Activated T-cell treated with anti-CD3 and anti-CD28 coated beads, Interleukin-2, amount 50 U/mL, for 24 hours (primary cell): Measurements from ENCODE around the gene ZNF195.

ENCODE experiments used
- DNase-seq: peaks from one replicate; pipeline ENCODE4 v3.0.0-alpha.2; 2020
- H3K27ac Mint-ChIP-seq: 2 replicates; pipeline ENCODE4 v1.8.0; 2020; ENCODE audit warnings: mild to moderate bottlenecking, mixed read lengths
- H3K27me3 Mint-ChIP-seq: 2 replicates; pipeline ENCODE4 v1.8.0; 2020; ENCODE audit warnings: mixed read lengths
- H3K36me3 Mint-ChIP-seq: 2 replicates; pipeline ENCODE4 v1.8.0; 2020; ENCODE audit warnings: low read depth, mixed read lengths
- H3K4me1 Mint-ChIP-seq: 2 replicates; pipeline ENCODE4 v1.8.0; 2020; ENCODE audit warnings: low read depth, mixed read lengths
- H3K4me3 Mint-ChIP-seq: 2 replicates; pipeline ENCODE4 v1.8.0; 2020; ENCODE audit warnings: mild to moderate bottlenecking, moderate library complexity, mixed read lengths
- H3K9me3 Mint-ChIP-seq: 2 replicates; pipeline ENCODE4 v1.8.0; 2020; ENCODE audit warnings: mixed read lengths

Gene ZNF195

DNA sequence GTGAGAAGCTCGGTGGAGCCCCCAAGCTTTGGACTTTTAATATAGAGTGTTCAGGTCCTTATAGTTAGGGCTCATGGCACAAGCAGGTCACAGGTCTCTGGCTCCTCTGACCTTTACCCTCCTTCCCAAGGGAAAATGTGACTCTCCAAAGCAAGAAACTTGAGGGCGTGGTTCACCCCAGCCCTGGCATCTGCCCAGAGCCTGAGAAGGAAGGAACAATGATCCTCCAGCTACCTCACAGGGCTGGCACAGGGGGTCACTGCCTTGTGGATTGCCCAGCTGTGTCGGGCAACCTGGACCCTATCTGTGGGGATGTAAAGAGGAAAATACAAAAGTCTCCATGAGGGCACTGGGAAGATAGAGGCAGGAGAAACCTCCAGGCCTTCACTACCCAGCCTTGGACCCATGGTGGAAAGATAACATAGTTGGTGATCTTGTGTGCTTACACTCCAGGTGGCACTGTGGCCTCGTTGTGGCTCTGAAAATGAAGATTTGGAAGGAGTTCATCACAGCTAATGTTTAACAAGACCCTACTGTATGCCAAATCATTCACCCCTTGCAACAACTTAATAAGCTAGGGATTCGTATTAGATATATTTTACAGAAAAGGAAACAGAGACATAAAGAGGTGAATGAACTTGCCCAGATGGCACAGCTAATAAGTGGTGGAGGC is 3.8 kb upstream of the ZNF195 start:
- no peak for DNase-seq
- Mint-ChIP-seq H3K9me3 (no peaks in the 10 kb centered on the region), H3K4me3 (no peak overlapping the region), H3K4me1 (peaks cover 17% of the 10 kb centered on the region), H3K36me3 (peaks cover 13% of the 10 kb centered on the region), H3K27ac (no peak overlapping the region), H3K27me3 (no peaks in the 10 kb centered on the region)

GRCh38 chr11:3381794-3382193 is 2.8 kb upstream of the ZNF195 start:
- Mint-ChIP-seq H3K4me3 (no peak overlapping the region), H3K9me3 (no peaks in the 10 kb centered on the region), H3K27ac (no peak overlapping the region), H3K27me3 (no peaks in the 10 kb centered on the region), H3K36me3 (peaks cover 22% of the 10 kb centered on the region), H3K4me1 (peaks cover 26% of the 10 kb centered on the region)
- DNase-seq: no peak

GRCh38 chr11:3380706-3381545 is 2.0 kb upstream of the ZNF195 start:
- Mint-ChIP-seq H3K4me3 (no peak overlapping the region), H3K36me3 (peaks cover 31% of the 10 kb centered on the region), H3K9me3 (peaks cover under 1% of the 10 kb centered on the region), H3K27ac (no peak overlapping the region), H3K4me1 (peaks cover 34% of the 10 kb centered on the region), H3K27me3 (no peaks in the 10 kb centered on the region)
- DNase-seq: no peak

GRCh38 chr11:3375552-3375951 is 3.4 kb downstream of the ZNF195 start:
- H3K4me3 Mint-ChIP-seq: peak overlapping the region; percentile 10
- H3K27ac Mint-ChIP-seq: peak overlapping the region; percentile 37
- H3K4me1 Mint-ChIP-seq: peaks cover 59% of the 10 kb centered on the region
- H3K9me3 Mint-ChIP-seq: peaks cover 20% of the 10 kb centered on the region
- no peak for DNase-seq
- peaks cover 85% of the 10 kb centered on the region for H3K36me3 Mint-ChIP-seq
- no peaks in the 10 kb centered on the region for H3K27me3 Mint-ChIP-seq

GRCh38 chr11:3370311-3370870 is 8.6 kb downstream of the ZNF195 start:
- Mint-ChIP-seq H3K4me3 (no peak overlapping the region), H3K27me3 (no peaks in the 10 kb centered on the region), H3K9me3 (peaks cover 43% of the 10 kb centered on the region), H3K27ac (no peak overlapping the region), H3K4me1 (peaks cover 23% of the 10 kb centered on the region), H3K36me3 (peaks cover 78% of the 10 kb centered on the region)
- no peak for DNase-seq

DNA sequence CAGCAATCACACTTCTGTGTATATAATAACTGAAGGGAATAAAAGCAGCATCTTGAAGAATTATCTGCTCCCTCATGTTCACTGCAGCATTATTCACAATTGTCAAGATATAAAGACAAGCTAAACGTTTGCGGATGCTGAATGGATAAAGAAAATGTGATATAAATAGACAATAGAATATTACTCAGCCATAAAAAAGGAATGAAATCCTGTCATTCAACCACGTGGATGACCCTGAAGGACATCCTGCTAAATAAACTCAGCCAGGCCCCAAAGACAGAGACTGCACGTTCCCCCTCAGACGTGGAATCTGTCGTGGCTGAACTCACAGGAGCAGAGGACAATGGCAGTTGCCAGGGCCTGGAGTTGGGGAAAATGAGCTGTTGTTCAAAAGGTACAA is 9.6 kb downstream of the ZNF195 start:
- DNase-seq: no peak
- Mint-ChIP-seq H3K9me3 (peaks cover 51% of the 10 kb centered on the region), H3K4me1 (peaks cover 15% of the 10 kb centered on the region), H3K27me3 (no peaks in the 10 kb centered on the region), H3K27ac (no peak overlapping the region), H3K4me3 (no peak overlapping the region), H3K36me3 (peaks cover 67% of the 10 kb centered on the region)

GRCh38 chr11:3368199-3368598 is 10.7 kb downstream of the ZNF195 start:
- peaks cover 56% of the 10 kb centered on the region for H3K36me3 Mint-ChIP-seq
- no peaks in the 10 kb centered on the region for H3K27me3 Mint-ChIP-seq
- H3K27ac Mint-ChIP-seq: no peak overlapping the region
- H3K9me3 Mint-ChIP-seq: peaks cover 60% of the 10 kb centered on the region
- H3K4me3 Mint-ChIP-seq: no peak overlapping the region
- H3K4me1 Mint-ChIP-seq: peaks cover 8% of the 10 kb centered on the region
- no peak for DNase-seq

DNA sequence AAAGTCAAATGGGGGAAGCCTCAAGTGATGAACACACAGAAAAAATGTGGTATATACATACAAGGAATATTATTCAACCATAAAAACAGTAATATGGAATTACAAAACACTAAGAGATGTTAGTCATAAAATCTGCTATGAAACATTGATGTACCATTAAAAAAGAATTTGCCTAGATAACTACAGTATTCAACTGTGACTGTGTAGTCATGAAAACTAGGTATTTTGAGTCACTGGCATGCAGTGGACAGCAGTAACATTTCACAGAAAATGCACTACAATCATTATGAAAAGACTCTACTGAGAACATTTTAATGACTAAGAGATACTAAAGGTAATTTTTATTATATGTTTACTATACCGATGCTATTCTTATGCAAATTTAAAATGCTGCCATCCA is 11.7 kb downstream of the ZNF195 start:
- peaks cover 65% of the 10 kb centered on the region for H3K9me3 Mint-ChIP-seq
- no peaks in the 10 kb centered on the region for H3K27me3 Mint-ChIP-seq
- H3K36me3 Mint-ChIP-seq: peaks cover 46% of the 10 kb centered on the region
- no peak overlapping the region for H3K4me3 Mint-ChIP-seq
- H3K4me1 Mint-ChIP-seq: peaks cover 1% of the 10 kb centered on the region
- no peak for DNase-seq
- H3K27ac Mint-ChIP-seq: no peak overlapping the region

- no peak for DNase-seq
- H3K27me3 Mint-ChIP-seq: no peaks in the 10 kb centered on the region
- peaks cover 70% of the 10 kb centered on the region for H3K9me3 Mint-ChIP-seq
- no peak overlapping the region for H3K27ac Mint-ChIP-seq
- H3K4me3 Mint-ChIP-seq: no peak overlapping the region
- no peaks in the 10 kb centered on the region for H3K36me3 Mint-ChIP-seq
- H3K4me1 Mint-ChIP-seq: no peaks in the 10 kb centered on the region
Measured at GRCh38 chr11:3359092-3359824, 19.7 kb downstream of the ZNF195 start.

DNA sequence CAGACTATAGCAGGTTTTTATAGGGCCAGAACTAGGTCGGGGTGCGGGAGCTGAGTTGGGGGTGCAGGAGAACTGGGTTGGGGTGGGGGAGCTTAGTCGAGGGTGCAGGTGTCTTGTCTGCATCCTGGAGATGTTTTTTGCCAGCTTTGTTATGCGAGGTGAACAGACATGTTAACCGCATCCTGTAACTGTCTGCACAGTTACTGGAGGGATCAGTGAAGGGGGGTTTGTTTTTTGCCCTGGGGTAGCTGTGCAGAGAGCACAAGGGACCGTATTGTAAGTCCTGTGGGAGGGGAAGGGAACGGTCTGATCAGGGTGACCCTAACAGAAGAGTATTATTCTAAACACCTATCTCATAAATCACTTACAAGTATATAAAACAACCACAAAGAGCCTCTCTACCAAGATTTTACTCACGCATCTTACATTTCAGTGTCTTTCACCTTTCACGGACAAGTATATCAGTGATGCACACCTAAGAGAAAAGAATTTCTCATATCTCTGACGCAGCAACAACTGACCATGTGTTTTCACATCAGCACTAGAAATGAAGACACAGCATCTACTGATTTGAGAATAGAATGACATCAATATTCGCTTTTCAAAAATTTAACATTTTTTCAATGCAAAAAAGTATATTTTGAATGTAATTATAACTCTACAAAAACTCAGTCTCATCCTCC is 20.8 kb downstream of the ZNF195 start:
- Mint-ChIP-seq H3K4me1 (no peaks in the 10 kb centered on the region), H3K36me3 (no peaks in the 10 kb centered on the region), H3K4me3 (no peak overlapping the region), H3K27ac (no peak overlapping the region), H3K9me3 (peaks cover 61% of the 10 kb centered on the region), H3K27me3 (no peaks in the 10 kb centered on the region)
- DNase-seq: no peak

- no peak for DNase-seq
- Mint-ChIP-seq H3K36me3 (no peaks in the 10 kb centered on the region), H3K27me3 (no peaks in the 10 kb centered on the region), H3K4me3 (no peak overlapping the region), H3K9me3 (peaks cover 53% of the 10 kb centered on the region), H3K4me1 (no peaks in the 10 kb centered on the region), H3K27ac (no peak overlapping the region)
Measured at GRCh38 chr11:3357302-3357701, 21.6 kb downstream of the ZNF195 start.

DNA sequence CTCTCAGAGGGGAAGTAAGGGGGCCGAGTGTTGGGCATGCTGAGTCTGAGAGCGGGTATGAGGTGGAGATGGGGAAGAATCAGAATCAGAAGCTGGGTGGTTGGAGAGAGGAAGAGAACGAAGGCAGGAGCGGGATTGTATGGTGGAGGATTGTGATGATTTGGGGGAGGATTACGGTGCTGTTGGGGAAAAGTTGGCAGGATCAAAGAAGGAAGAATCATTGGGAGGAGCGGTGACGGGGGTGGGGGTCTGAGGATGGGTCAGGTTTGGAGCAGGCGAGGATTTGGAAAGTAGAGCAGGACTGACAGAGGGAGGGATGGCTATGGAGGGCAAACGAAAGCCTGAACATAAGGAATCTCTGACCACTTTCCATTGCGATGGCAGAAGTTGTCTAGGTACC is 22.1 kb downstream of the ZNF195 start:
- Mint-ChIP-seq H3K27ac (no peak overlapping the region), H3K4me1 (no peaks in the 10 kb centered on the region), H3K27me3 (no peaks in the 10 kb centered on the region), H3K4me3 (no peak overlapping the region), H3K9me3 (peaks cover 52% of the 10 kb centered on the region), H3K36me3 (no peaks in the 10 kb centered on the region)
- no peak for DNase-seq

DNA sequence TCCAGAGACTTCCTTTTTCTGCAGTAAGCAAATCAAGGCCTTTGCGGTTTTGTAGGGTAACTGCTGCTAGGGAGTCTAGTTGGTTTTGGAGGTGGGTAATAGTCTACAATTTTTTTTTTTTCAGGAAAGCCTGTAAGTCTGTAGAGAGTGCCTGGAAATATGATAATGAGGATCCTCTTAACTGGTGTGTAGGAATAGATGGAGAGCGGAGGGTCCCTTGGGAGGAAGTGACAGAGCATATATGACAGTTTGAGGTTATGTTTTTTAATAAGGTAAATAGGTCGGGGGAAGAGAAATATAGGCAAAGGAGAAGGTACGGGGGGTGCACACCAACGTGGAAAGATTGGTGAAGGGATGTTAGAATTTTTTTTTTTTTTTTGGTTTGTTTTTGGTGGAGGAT is 25.9 kb downstream of the ZNF195 start:
- H3K36me3 Mint-ChIP-seq: peaks cover 10% of the 10 kb centered on the region
- H3K9me3 Mint-ChIP-seq: peaks cover 26% of the 10 kb centered on the region
- no peak for DNase-seq
- H3K4me1 Mint-ChIP-seq: no peaks in the 10 kb centered on the region
- no peak overlapping the region for H3K27ac Mint-ChIP-seq
- H3K4me3 Mint-ChIP-seq: no peak overlapping the region
- no peaks in the 10 kb centered on the region for H3K27me3 Mint-ChIP-seq

- Mint-ChIP-seq H3K36me3 (peaks cover 19% of the 10 kb centered on the region), H3K27me3 (peaks cover 5% of the 10 kb centered on the region), H3K4me1 (peaks cover 4% of the 10 kb centered on the region), H3K4me3 (no peak overlapping the region), H3K27ac (no peak overlapping the region), H3K9me3 (peaks cover 14% of the 10 kb centered on the region)
- no peak for DNase-seq
Measured at GRCh38 chr11:3347127-3347526, 31.8 kb downstream of the ZNF195 start.
